NCI-H1417 (cell line): ENCODE data around the gene HSF2.

Source experiments
- DNase-seq, 3 experiments: peaks; one replicate each; lab custom pipeline; 2025; lab: John Stamatoyannopoulos, UW

HSF2 gene

DNA sequence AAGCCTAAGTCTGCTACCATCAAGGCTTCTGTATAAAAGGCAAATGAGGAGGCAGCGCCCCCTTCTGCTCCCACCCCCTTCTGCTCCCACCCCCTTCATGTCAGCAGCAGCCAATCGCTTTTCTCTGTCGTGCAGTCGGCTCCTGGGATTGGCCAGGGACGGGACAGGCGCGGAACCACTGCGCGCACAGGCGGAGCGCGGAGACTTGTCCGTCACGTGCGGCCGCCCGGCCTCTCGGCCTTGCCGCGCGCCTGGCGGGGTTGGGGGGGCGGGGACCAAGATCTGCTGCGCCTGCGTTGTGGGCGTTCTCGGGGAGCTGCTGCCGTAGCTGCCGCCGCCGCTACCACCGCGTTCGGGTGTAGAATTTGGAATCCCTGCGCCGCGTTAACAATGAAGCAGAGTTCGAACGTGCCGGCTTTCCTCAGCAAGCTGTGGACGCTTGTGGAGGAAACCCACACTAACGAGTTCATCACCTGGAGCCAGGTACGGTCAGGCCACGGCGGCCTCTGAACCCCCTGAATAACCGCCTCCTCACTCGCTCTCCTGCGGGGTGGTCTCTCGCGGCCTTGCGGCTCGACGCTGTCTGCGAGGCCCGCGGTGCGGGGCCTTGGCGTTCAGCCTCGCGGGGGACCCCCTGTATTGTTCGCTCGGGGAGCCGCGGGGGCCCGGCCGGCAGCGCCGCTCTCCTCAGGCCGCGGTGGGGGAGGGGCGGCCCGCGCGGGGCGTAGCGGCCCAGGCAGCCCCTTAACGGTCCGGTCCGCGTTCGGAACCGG is at the start of gene HSF2:
Gene HSF2, plus strand, starts transcription at position 305 of the 773 bp plus-strand sequence. Its CDS starts 86 bp downstream, at position 391.
- DNase-seq, result peak; percentile 95 to 98 (median 97)

DNA sequence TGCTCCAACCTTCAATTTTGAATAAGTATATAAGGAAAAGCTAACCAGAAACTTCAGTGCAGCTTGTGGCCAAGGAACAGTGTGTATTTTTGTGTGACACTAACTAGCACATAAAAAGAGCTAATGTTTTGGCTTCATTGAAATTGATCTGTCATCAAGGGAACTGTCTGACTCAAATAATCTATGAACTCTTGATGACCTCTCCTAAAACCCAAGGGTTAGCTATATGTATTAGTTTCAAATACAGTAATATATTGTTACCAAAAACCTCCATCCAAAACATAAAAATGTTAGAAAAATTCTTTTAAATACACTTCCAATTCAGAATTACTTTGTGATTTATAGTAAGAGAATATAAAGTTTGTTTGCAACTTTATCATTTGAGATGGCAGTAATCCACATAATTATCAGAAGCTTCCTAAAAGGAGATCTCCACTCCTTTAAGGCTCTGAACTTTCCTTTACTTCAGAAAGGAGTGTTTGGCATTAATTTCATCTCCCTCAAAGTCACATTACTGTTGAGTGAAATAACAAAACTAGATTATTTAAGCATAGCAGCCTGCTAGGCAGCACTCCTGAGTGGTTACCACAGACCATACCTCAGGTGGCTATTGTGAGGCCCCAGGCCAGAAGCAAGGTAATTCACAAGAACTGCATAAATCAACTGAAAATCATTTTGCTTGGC is 46.3 kb upstream of the HSF2 start:
- DNase-seq, result no peak

- no peak for DNase-seq
Measured at GRCh38 chr6:122360809-122361208, 38.6 kb upstream of the HSF2 start.

GRCh38 chr6:122361314-122361979 is 38.0 kb upstream of the HSF2 start:
- no peak for DNase-seq

DNA sequence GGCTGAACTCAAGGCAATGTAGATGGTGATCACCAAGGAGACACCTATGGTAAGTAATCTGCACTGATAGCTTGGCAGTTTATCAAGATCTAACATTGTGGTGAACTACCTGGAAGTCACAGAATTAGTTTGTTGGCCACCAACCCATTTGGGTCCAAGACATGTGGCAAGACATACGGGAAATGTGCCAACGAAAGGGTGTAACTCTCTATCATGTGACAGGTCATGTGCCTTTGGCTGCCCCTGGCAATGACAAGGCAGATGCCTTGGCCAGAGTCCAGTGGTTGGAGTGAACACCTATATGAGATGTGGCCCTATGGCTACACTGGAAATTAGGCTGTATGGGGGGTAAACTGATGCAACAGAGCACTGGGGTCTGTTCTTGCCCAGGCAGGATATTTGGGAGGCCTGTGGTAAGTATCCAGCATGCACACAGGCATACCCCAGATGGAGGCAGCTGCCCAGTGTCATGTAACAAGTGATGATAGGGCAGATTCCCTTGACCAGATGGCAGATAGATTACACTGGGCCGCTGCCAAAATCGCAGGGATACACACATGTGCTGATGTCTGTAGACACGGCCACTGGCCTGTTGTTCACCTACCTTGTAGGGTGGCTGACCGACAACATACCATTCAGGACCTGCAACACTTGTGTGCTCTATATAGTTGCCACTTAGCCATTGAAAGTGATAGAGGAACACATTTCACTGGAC is 35.5 kb upstream of the HSF2 start:
- no peak for DNase-seq

DNA sequence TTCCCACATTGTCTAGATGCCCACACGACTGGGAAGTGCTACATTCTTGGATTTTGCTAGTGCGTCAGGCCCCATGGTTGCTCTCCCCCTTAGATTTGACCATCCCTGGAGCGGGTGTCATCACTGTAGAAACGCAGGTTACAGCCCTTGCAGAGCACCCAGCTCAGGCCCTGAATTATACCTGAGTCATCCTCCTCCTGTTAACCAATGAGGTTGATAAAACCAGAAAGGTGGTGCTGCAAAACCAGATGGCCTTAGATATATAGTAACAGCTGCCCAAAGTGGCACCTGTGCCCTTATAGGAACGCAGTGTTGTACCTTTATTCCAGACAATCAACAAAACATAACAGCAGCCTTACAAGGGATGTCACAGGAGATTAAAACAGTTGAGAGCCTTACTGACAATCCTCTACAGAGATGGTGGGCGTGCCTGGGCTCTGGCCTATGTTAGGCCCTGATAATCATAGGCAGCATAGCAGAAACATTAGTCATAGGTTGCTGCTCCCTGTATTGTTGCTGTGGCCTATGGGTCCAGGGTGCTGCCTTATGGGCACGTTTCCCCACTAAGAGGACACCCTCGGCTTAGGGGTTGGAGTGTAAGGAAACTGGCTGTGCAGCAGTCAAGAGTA is 33.6 kb upstream of the HSF2 start:
- no peak for DNase-seq

GRCh38 chr6:122367171-122367570 is 32.3 kb upstream of the HSF2 start:
- DNase-seq, result no peak

- no peak for DNase-seq
Measured at GRCh38 chr6:122369536-122369935, 29.9 kb upstream of the HSF2 start.

DNA sequence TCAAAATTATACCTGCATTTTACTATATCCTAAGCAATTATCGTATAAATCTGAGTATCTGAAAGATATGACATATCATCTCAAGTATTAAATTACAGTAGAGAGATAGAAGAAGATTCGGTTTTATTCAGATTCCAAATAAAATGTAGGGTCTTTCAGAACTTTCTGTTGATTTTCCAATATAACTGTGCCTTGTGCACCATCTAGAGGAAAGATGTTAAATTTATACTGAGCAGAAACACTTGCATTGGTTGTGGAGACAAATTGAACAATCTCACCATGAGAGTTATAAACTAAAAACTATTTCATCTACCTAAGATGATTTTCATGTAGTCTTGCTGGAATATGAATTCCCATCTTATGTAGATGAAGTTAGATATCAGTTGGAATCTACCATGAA is 26.8 kb upstream of the HSF2 start:
- peak in 1 of 3 experiments; percentile 39 for DNase-seq

DNA sequence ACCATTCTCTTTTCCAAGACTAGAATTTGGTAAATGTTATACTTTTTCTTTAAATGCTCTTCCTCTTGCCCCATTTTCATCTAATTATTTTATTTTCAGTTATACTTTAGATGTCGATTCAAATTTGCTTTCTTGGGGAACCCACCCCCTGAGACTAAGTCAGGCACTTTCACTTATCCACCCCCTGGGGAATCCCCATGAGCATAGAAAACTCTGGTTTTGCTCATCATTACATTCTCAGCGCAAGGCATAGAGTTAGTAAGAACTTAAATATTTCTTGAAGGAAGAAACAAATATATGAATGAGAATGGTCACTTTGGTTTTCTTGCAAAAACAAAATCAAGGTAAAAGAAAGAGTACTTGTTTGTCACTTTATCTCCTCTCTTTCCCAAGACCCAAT is 25.1 kb upstream of the HSF2 start:
- no peak for DNase-seq

- DNase-seq, result no peak
Measured at GRCh38 chr6:122376246-122376645, 23.2 kb upstream of the HSF2 start.

- DNase-seq, result peak; percentile 13 to 75 (median 36)
Measured at GRCh38 chr6:122381494-122382265, 17.8 kb upstream of the HSF2 start.

GRCh38 chr6:122385857-122386612 is 13.4 kb upstream of the HSF2 start:
- DNase-seq, result no peak

- DNase-seq, result peak in 2 of 3 experiments; percentile 10 to 58
Measured at GRCh38 chr6:122388945-122389344, 10.5 kb upstream of the HSF2 start.

DNA sequence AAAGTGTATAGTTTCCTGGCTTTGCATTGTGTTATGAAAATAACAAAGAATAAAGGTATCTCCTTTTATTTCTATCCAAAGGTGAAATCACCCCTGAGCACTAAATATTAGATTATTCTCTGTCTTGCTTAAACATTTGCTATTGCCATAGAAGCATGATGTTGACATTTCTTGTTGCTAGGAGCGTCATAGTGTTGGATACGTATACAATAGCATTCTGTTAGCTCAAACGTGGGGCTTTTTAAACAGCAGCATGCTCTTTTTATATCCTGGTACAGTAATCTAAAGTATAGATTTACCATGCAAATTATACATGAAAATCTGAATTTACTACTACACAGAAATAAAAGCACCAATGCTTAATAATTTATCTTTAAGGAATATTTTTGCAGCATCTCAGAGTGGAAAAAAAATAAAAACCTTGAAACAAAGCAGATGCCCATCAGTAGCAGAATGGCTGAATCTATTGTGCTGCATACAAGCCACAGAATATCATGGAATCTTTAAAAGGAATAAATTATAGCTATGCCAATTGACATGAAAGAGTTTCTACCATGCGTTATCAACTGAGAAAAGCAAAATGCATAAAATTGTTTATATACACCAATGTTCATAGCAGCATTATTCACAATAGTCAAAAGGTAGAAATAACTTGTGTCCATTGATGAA is 9.6 kb upstream of the HSF2 start:
- DNase-seq, result peak in 2 of 3 experiments; percentile 44 to 87

- DNase-seq, result no peak
Measured at GRCh38 chr6:122392564-122393350, 6.7 kb upstream of the HSF2 start.

DNA sequence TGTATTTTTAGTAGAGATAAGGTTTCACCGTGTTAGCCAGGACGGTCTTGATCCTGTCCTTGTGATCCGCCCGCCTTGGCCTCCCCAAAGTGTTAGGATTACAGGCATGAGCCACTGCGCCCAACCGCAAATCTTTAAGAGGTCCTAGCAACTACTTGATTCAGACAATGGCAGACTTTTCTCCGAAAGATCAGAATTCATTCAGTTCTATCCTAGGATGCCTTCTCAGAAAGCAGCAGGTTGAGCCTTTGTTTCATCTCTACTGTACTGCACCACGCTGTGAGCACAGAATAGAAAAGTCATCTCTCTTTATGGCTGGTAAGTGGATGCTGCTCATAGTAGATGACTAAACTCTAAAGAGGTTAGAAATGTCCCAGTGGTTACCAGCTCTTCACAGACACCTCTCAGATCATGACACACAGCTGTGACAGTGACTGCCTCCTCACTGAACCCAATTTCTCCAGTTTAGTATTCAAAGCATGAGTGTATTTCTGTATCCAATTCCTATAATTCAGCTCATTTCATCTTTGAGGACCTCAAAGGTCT is 6.0 kb upstream of the HSF2 start:
- DNase-seq, result no peak

- DNase-seq, result no peak
Measured at GRCh38 chr6:122394016-122394415, 5.4 kb upstream of the HSF2 start.

DNA sequence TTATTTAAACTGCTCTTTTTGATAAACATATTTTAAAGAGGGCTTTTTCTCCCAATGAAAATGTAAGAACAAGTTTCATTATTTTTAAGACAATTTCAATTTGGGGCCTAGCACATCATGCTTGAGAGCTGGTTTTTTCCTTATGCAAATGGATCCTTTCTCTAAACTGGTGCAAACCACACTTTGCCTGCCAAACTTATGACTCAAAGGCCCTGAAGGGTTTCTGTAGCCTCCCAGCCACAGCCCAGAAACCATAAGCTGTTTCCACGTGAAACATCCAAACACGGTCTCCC is 451 bp upstream of the HSF2 start:
- DNase-seq, result no peak
